Activated CD4-positive, alpha-beta T cell treated with anti-CD3 and anti-CD28 coated beads for 36 hours (primary cell): Measurements from ENCODE around the gene TNFRSF17. TPM values are rescaled to one million over a fixed set of nuclear protein-coding genes. Genes with fewer than 3 reads are reported as not detected.

Experiments used
- ATAC-seq: fragments of 200-7000 bp; cut with Tn5 transposase; one replicate; pipeline ENCODE4 v1.10.0; 2021; ENCODE audit warnings: mild to moderate bottlenecking, moderate library complexity
- CTCF ChIA-PET: fragments of 350-600 bp; sonication (Branson Sonifier 250); formaldehyde crosslinking; loops from one replicate; lab custom pipeline; 2021; ENCODE audit warnings: antibody characterized with exemption; lab: Charles Lee
- POLR2A ChIA-PET: fragments of 350-600 bp; sonication (Branson Sonifier 250); formaldehyde crosslinking; loops from one replicate; lab custom pipeline; 2021; ENCODE audit warnings: antibody characterized with exemption, inconsistent platforms; lab: Charles Lee
- DNase-seq: peaks from one replicate; pipeline ENCODE4 v3.0.0-alpha.2; 2020
- H3K27ac Mint-ChIP-seq: one replicate; pipeline ENCODE4 v1.8.0; 2021; ENCODE audit warnings: mixed read lengths
- H3K27me3 Mint-ChIP-seq: one replicate; pipeline ENCODE4 v1.8.0; 2021; ENCODE audit warnings: mixed read lengths
- H3K36me3 Mint-ChIP-seq: one replicate; pipeline ENCODE4 v1.8.0; 2021; ENCODE audit warnings: low read depth, mixed read lengths
- H3K4me1 Mint-ChIP-seq: one replicate; pipeline ENCODE4 v1.8.0; 2021; ENCODE audit warnings: mixed read lengths
- H3K4me3 Mint-ChIP-seq: one replicate; pipeline ENCODE4 v1.8.0; 2021; ENCODE audit warnings: mild to moderate bottlenecking, moderate library complexity, mixed read lengths
- H3K9me3 Mint-ChIP-seq: one replicate; pipeline ENCODE4 v1.8.0; 2021; ENCODE audit warnings: low read depth, mixed read lengths
- intact Hi-C, 2 experiments: fragments of 100-400 bp; cut with DNase I in 1 of 2; cut with micrococcal nuclease in 1 of 2; formaldehyde crosslinking; loops; one replicate each; pipeline versions ENCODE4 v1.14.2 to v1.15.1; 2022 to 2024; cut with DNase I, micrococcal nuclease
- total RNA-seq, 2 experiments: library from RNA; stranded (reverse); gene quantifications; one replicate each; pipeline ENCODE4 v1.2.3, GENCODE V29; 2021

TNFRSF17 gene
- total RNA-seq, 2 experiments from 2014 or later = not detected

GRCh38 chr16:12010388-12011251, 45.6 kb downstream of the TNFRSF17 start:
- ChIA-PET CTCF (interaction anchor here (1.1 kb wide), 1 partner anchor 14 kb away, joined by 3 read pairs; no protein-coding TSS in a partner anchor), POLR2A (interaction anchor here (0.6 kb wide), 1 partner anchor 9 kb away, joined by 3 read pairs; no protein-coding TSS in a partner anchor)
- peaks cover 21% of the 10 kb centered on the region for H3K4me1 Mint-ChIP-seq
- intact Hi-C loops = no loop called here
- peak overlapping the region; percentile 67 for H3K27ac Mint-ChIP-seq
- no peaks in the 10 kb centered on the region for H3K36me3 Mint-ChIP-seq
- H3K4me3 Mint-ChIP-seq = no peak overlapping the region
- DNase-seq (peak; percentile 11), ATAC-seq (peak; percentile 47)
- H3K27me3 Mint-ChIP-seq = no peaks in the 10 kb centered on the region
- no peaks in the 10 kb centered on the region for H3K9me3 Mint-ChIP-seq

DNA sequence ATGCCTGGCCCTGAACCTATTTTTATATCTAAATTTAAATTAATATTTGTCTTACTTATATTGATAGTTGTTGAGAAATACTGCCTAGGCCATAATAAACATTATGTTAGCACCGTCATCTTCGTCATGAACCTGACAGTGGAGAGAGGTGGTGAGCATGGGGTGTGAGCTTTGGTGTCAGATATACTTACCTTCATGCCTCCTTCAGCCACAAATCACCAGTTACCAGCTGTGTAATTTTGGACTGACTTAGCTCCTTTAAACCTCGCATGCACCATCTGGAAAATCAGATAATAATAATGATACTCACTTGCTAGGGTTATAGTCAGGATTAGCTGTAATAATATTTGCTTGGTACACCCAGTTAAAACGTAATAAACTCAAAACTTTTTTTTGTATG, 46.6 kb downstream of the TNFRSF17 start:
- peaks cover 21% of the 10 kb centered on the region for H3K4me1 Mint-ChIP-seq
- H3K27ac Mint-ChIP-seq = no peak overlapping the region
- no peaks in the 10 kb centered on the region for H3K27me3 Mint-ChIP-seq
- POLR2A ChIA-PET = no interaction called here
- ATAC-seq = no peak
- H3K4me3 Mint-ChIP-seq = no peak overlapping the region
- CTCF ChIA-PET = no interaction called here
- no peaks in the 10 kb centered on the region for H3K9me3 Mint-ChIP-seq
- no peak for DNase-seq
- intact Hi-C loops = no loop called here
- no peaks in the 10 kb centered on the region for H3K36me3 Mint-ChIP-seq

DNA sequence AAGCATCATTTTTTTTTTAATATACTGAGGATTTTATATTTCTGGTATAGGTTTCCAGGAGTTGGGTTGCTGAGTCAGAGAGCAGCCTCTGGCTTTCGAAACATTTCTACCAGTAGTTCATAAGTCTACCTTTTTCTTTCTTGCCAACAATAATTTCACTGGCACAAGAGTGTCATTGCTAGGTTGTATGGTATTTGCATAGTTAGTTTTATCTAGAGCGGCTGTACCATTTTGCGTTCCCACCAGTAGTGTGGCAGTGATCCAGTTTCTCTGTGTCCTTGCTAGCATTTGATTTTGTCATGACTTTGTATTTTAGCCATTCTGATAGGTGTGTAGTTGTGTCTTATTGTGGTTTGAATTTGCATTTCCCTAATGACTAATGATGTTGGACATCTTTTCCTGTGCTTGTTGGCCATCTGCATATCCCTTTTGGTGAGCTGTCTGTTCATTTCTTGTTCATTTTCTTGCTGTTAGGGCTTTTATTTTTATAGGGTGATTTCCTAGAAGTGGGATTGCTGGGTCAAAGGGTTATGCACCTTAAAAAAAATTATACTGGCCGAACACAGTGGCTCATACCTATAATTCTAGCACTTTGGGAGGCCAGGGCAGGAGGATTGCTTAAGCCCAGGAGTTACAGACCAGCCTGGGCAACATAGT, 51.4 kb downstream of the TNFRSF17 start:
- POLR2A ChIA-PET = no interaction called here
- peaks cover 4% of the 10 kb centered on the region for H3K4me1 Mint-ChIP-seq
- CTCF ChIA-PET = interaction anchor here (0.6 kb wide), 1 partner anchor 134 kb away, joined by 4 read pairs; no protein-coding TSS in a partner anchor
- H3K27me3 Mint-ChIP-seq = no peaks in the 10 kb centered on the region
- intact Hi-C loops = no loop called here
- ATAC-seq = no peak
- no peaks in the 10 kb centered on the region for H3K36me3 Mint-ChIP-seq
- DNase-seq = no peak
- no peak overlapping the region for H3K27ac Mint-ChIP-seq
- no peaks in the 10 kb centered on the region for H3K9me3 Mint-ChIP-seq
- no peak overlapping the region for H3K4me3 Mint-ChIP-seq

- intact Hi-C loops = no loop called here
- no peaks in the 10 kb centered on the region for H3K27me3 Mint-ChIP-seq
- ChIA-PET CTCF (no interaction called here), POLR2A (no interaction called here)
- no peak for DNase-seq
- H3K36me3 Mint-ChIP-seq = no peaks in the 10 kb centered on the region
- ATAC-seq = no peak
- no peak overlapping the region for H3K4me3 Mint-ChIP-seq
- H3K9me3 Mint-ChIP-seq = no peaks in the 10 kb centered on the region
- no peak overlapping the region for H3K27ac Mint-ChIP-seq
- H3K4me1 Mint-ChIP-seq = no peaks in the 10 kb centered on the region
Measured at GRCh38 chr16:12017558-12017957, 52.5 kb downstream of the TNFRSF17 start.

Other genes starting within 250 kb of the TNFRSF17 start
- 10 to 100 TPM; 27.3 to 28.3 TPM for gene TXNDC11, start 222.4 kb upstream of the TNFRSF17 start, total RNA-seq
- gene ZC3H7A, start 168.0 kb upstream of the TNFRSF17 start, total RNA-seq = 10 to 100 TPM; 74.1 to 95.1 TPM
- gene RSL1D1, start 113.7 kb upstream of the TNFRSF17 start, total RNA-seq = 100 to 1,000 TPM; 369 to 466 TPM
- 100 to 1,000 TPM; 234 to 260 TPM for gene GSPT1, start 49.3 kb upstream of the TNFRSF17 start, total RNA-seq
- 10 to 100 TPM in 1 of 2 experiments, 1 to 10 TPM in 1; 7.2 to 12.5 TPM for gene NPIPB2, start 23.2 kb upstream of the TNFRSF17 start, total RNA-seq
- 1 to 10 TPM; 6.4 to 8.4 TPM for gene SNX29, start 11.5 kb downstream of the TNFRSF17 start, total RNA-seq